ENCODE measurements around the gene HOMER2.

The HOMER2 gene

GRCh38 chr15:82875411-82876003 is 77.0 kb downstream of the HOMER2 start:
- TF ChIP-seq CTCF (IDR thresholded peaks at IDR 0.05), result no peak
- H3K36me3 ChIP-seq (ENCODE audit: control insufficient read depth, insufficient read depth, low read length), result no peaks in the 10 kb centered on the region
- no peak overlapping the region for H3K9ac ChIP-seq
- H2AFZ ChIP-seq, result no peak overlapping the region
- H3K4me1 ChIP-seq, result no peaks in the 10 kb centered on the region
- no peaks in the 10 kb centered on the region for H3K79me2 ChIP-seq
- H3K27ac ChIP-seq, result no peak overlapping the region
- no peak overlapping the region for H3K4me2 ChIP-seq (ENCODE audit: low read length)
- H3K27me3 ChIP-seq (ENCODE audit: control insufficient read depth, insufficient read depth, low read length), result no peaks in the 10 kb centered on the region
- no peak overlapping the region for H3K4me3 ChIP-seq (ENCODE audit: low read depth, low read length)
- no peaks in the 10 kb centered on the region for H3K9me3 ChIP-seq (ENCODE audit: control insufficient read depth, low read length)

GRCh38 chr15:82874961-82875360 is 77.6 kb downstream of the HOMER2 start:
- no peak overlapping the region for H3K27ac ChIP-seq
- no peak overlapping the region for H3K9ac ChIP-seq
- H3K27me3 ChIP-seq (ENCODE audit: control insufficient read depth, insufficient read depth, low read length), result no peaks in the 10 kb centered on the region
- no peak for TF ChIP-seq CTCF (IDR thresholded peaks at IDR 0.05)
- no peaks in the 10 kb centered on the region for H3K36me3 ChIP-seq (ENCODE audit: control insufficient read depth, insufficient read depth, low read length)
- no peak overlapping the region for H2AFZ ChIP-seq
- H3K4me3 ChIP-seq (ENCODE audit: low read depth, low read length), result no peak overlapping the region
- no peaks in the 10 kb centered on the region for H3K79me2 ChIP-seq
- no peak overlapping the region for H3K4me2 ChIP-seq (ENCODE audit: low read length)
- no peaks in the 10 kb centered on the region for H3K4me1 ChIP-seq
- H3K9me3 ChIP-seq (ENCODE audit: control insufficient read depth, low read length), result no peaks in the 10 kb centered on the region

GRCh38 chr15:82874267-82874666 is 78.3 kb downstream of the HOMER2 start:
- Histone ChIP-seq H3K4me3 (ENCODE audit: low read depth, low read length) (no peak overlapping the region), H3K27me3 (ENCODE audit: control insufficient read depth, insufficient read depth, low read length) (no peaks in the 10 kb centered on the region), H3K4me1 (no peaks in the 10 kb centered on the region), H2AFZ (no peak overlapping the region), H3K4me2 (ENCODE audit: low read length) (no peak overlapping the region), H3K27ac (no peak overlapping the region), H3K9ac (no peak overlapping the region), H3K9me3 (ENCODE audit: control insufficient read depth, low read length) (no peaks in the 10 kb centered on the region), H3K36me3 (ENCODE audit: control insufficient read depth, insufficient read depth, low read length) (no peaks in the 10 kb centered on the region), H3K79me2 (no peaks in the 10 kb centered on the region)
- TF ChIP-seq CTCF (IDR thresholded peaks at IDR 0.05), result no peak

- no peak for TF ChIP-seq CTCF (IDR thresholded peaks at IDR 0.05)
- Histone ChIP-seq H3K4me3 (ENCODE audit: low read depth, low read length) (no peak overlapping the region), H2AFZ (no peak overlapping the region), H3K9me3 (ENCODE audit: control insufficient read depth, low read length) (no peaks in the 10 kb centered on the region), H3K4me2 (ENCODE audit: low read length) (no peak overlapping the region), H3K36me3 (ENCODE audit: control insufficient read depth, insufficient read depth, low read length) (no peaks in the 10 kb centered on the region), H3K79me2 (no peaks in the 10 kb centered on the region), H3K27ac (no peak overlapping the region), H3K9ac (no peak overlapping the region), H3K4me1 (no peaks in the 10 kb centered on the region), H3K27me3 (ENCODE audit: control insufficient read depth, insufficient read depth, low read length) (no peaks in the 10 kb centered on the region)
Observed at GRCh38 chr15:82873000-82873680, 79.4 kb downstream of the HOMER2 start.
